GM12872 (cell line): Measurements from ENCODE around the gene RFT1.

Experiments used
- CTCF ChIP-seq: IDR thresholded peaks from 3 replicates; pipeline ENCODE4 v1.5.1; 2011; ENCODE audit warnings: low read depth, mild to moderate bottlenecking, low read length, moderate library complexity; ENCODE audit not compliant: insufficient read depth

The RFT1 gene

GRCh38 chr3:53161820-53162671 is 31.8 kb upstream of the RFT1 start:
- TF ChIP-seq CTCF: no peak

- no peak for TF ChIP-seq CTCF
These were observed 31.2 kb upstream of the RFT1 start for GRCh38 chr3:53161450-53161819.

GRCh38 chr3:53160660-53161449 is 30.6 kb upstream of the RFT1 start, which contains the start of gene PRKCD:
Gene PRKCD, plus strand, starts transcription at chr3:53161209. Its CDS starts 17,214 bp downstream, at chr3:53178423.
- TF ChIP-seq CTCF: peak; percentile 83

GRCh38 chr3:53160061-53160659 is 29.9 kb upstream of the RFT1 start:
- no peak for TF ChIP-seq CTCF

- no peak for TF ChIP-seq CTCF
These were observed 29.2 kb upstream of the RFT1 start for GRCh38 chr3:53159156-53160060.

- TF ChIP-seq CTCF: no peak
These were observed 28.5 kb upstream of the RFT1 start for GRCh38 chr3:53158765-53159155.
